ENCODE data around the gene NPTX1. TPM values are rescaled to one million over a fixed set of nuclear protein-coding genes. Genes with fewer than 3 reads are reported as not detected.
A peak's percentile ranks its signal among the peaks of the same experiment; 100 is the strongest.

Gene NPTX1
- total and polyA plus RNA-seq, 9 of the 15 experiments (the other 6 are each of a cell fraction or from before 2014, with no cell fraction given): 0.04 TPM; not detected in 8

GRCh38 chr17:80456465-80457235 lies 19.8 kb downstream of the NPTX1 start (continued):
- TF ChIP-seq ZBTB2 (IDR thresholded peaks at IDR 0.05) (no peak), ZNF316 (IDR thresholded peaks at IDR 0.05) (no peak), PRDM10 (IDR thresholded peaks at IDR 0.05; ENCODE audit: partially characterized antibody) (no peak), MGA (IDR thresholded peaks at IDR 0.05) (0 out of 2 replicates have a peak, but pooled peaks have one; percentile 22), ARNT (IDR thresholded peaks at IDR 0.05) (no peak), E2F6 (IDR thresholded peaks at IDR 0.05; ENCODE audit: borderline replicate concordance in 1 of 2, extremely low read depth in 1 of 2, insufficient read depth in 1 of 2, insufficient read length in 1 of 2, low read depth in 1 of 2, low read length in 1 of 2, poor library complexity in 1 of 2, severe bottlenecking in 1 of 2) (peak in 1 of 2 experiments; percentile 28), HDAC1 (IDR thresholded peaks at IDR 0.05) (peak in 1 of 2 experiments; percentile 57; a peak in 1 of 4 replicates), ETV1 (tag; conservative IDR thresholded peaks at IDR 0.05; ENCODE audit: low read depth) (0 out of 2 replicates have a peak, but pooled peaks have one; percentile 20)
